SK-N-SH treated with all-trans-retinoic acid at 6 μM for 48 hours (cell line): ENCODE data around the gene OR4C45.

Experiments used
- CSRNP3 ChIP-seq: fragments of 250-450 bp; sonication (Bioruptor Pico); IDR thresholded peaks from 2 replicates; pipeline ENCODE4 v1.5.1; 2021; ENCODE audit warnings: mild to moderate bottlenecking, moderate library complexity
- GLIS3 ChIP-seq: fragments of 250-450 bp; sonication (Bioruptor Pico); IDR thresholded peaks from 2 replicates; pipeline ENCODE4 v1.5.0; 2020; ENCODE audit warnings: mild to moderate bottlenecking, moderate library complexity
- ISL1 ChIP-seq: fragments of 250-450 bp; sonication (Bioruptor Pico); IDR thresholded peaks from 2 replicates; pipeline ENCODE4 v2.1.2; 2022; ENCODE audit warnings: mild to moderate bottlenecking, moderate library complexity
- OSR1 ChIP-seq: fragments of 250-450 bp; sonication (Bioruptor Pico); IDR thresholded peaks from 2 replicates; pipeline ENCODE4 v1.8.0; 2022; ENCODE audit warnings: moderate library complexity, mild to moderate bottlenecking, inconsistent platforms
- PPARA ChIP-seq: fragments of 250-450 bp; sonication (Bioruptor Pico); IDR thresholded peaks from 2 replicates; pipeline ENCODE4 v1.5.0; 2020; ENCODE audit warnings: mild to moderate bottlenecking, borderline replicate concordance
- RARB ChIP-seq: fragments of 250-450 bp; sonication (Bioruptor Pico); IDR thresholded peaks from 2 replicates; pipeline ENCODE4 v1.8.0; 2021; ENCODE audit warnings: mild to moderate bottlenecking, moderate library complexity
- SNAI2 ChIP-seq: fragments of 250-450 bp; sonication (Bioruptor Pico); IDR thresholded peaks from 2 replicates; pipeline ENCODE4 v1.5.0; 2020; ENCODE audit warnings: mild to moderate bottlenecking, moderate library complexity
- TOX ChIP-seq: fragments of 250-450 bp; sonication (Bioruptor Pico); IDR thresholded peaks from 2 replicates; pipeline ENCODE4 v1.8.0; 2021; ENCODE audit warnings: mild to moderate bottlenecking, moderate library complexity, borderline replicate concordance
- ZC3H10 ChIP-seq: fragments of 250-450 bp; sonication (Bioruptor Pico); IDR thresholded peaks from 2 replicates; pipeline ENCODE4 v1.5.1; 2021; ENCODE audit warnings: mild to moderate bottlenecking, moderate library complexity
- ZFP3 ChIP-seq: fragments of 250-450 bp; sonication (Bioruptor Pico); IDR thresholded peaks from 2 replicates; pipeline ENCODE4 v1.5.0; 2020; ENCODE audit warnings: mild to moderate bottlenecking, moderate library complexity
- ZFP30 ChIP-seq: fragments of 450-650 bp; formaldehyde crosslinking; IDR thresholded peaks from 2 replicates; pipeline ENCODE4 v1.5.0; 2022; ENCODE audit warnings: mild to moderate bottlenecking, moderate library complexity
- ZNF70 ChIP-seq: fragments of 450-650 bp; formaldehyde crosslinking; IDR thresholded peaks from 2 replicates; pipeline ENCODE4 v1.5.0; 2020; ENCODE audit warnings: mild to moderate bottlenecking, moderate library complexity
- TF ChIP-seq, protein P1 (sequence below): fragments of 250-450 bp; sonication (Bioruptor Pico); IDR thresholded peaks from 2 replicates; pipeline ENCODE4 v1.8.0; 2020; ENCODE audit warnings: mild to moderate bottlenecking, moderate library complexity, borderline replicate concordance
- TF ChIP-seq, protein P2 (sequence below): fragments of 250-450 bp; sonication (Bioruptor Pico); IDR thresholded peaks from 2 replicates; pipeline ENCODE4 v1.5.1; 2020; ENCODE audit warnings: low read depth, mild to moderate bottlenecking, moderate library complexity

DNA sequence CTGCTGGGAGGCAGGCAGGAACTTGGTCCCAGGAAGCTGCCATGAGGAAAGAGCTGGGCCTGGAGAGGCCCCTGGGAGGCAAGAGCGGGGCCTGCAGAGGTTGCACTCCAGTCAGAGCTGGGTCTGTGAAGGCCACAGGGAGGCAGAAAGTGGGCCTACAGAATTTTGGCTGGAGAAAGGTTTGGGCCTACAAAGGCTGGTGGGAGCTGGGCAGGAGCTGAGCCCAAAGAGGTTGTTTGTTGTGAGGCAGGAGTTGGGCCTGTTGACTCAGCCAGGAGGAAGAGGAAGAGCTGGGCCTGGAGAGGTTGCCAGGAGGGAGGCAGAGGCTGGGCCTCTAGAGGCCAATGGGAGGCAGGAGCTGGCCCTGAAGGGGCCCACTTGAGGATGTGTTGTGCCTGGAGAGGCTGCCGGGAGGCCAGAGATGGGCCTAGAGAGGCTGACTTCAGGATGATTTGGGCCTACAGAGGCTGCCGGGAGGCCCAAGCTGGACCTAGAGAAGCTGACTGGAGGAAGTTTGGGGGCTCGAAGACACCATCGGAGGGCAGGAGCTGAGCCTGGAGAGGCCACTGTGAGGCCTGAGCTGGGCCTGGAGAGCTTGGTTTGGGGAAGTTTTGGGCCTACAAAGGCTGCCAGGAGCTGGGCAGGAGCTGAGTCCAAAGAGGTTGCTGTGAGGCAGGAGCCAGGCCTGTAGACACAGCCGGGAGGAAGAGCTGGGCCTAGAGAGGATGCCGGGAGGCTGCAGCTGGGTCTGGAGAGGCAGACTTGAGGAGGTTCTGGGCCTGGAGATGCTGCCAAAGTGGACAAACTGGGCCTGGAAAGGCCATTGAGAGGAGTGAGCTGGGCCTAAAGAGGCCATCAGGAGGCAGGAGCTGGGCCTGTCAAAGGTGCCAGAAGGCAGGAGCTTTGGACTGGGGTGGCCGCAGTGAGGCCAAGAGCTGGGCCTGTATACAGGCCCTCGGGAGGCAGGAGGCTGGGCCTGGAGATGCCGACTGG, 40.7 kb downstream of the OR4C45 start:
- TF ChIP-seq CSRNP3 (no peak), ISL1 (no peak), ZFP3 (CRISPR knock-in tag) (no peak), ZFP30 (CRISPR knock-in tag) (no peak), PPARA (CRISPR knock-in tag) (no peak), ZC3H10 (no peak), OSR1 (no peak), SNAI2 (no peak), GLIS3 (CRISPR knock-in tag) (no peak), TOX (CRISPR knock-in tag) (no peak), ZNF70 (CRISPR knock-in tag) (no peak), RARB (CRISPR knock-in tag) (no peak)
- TF ChIP-seq, protein P1, sequence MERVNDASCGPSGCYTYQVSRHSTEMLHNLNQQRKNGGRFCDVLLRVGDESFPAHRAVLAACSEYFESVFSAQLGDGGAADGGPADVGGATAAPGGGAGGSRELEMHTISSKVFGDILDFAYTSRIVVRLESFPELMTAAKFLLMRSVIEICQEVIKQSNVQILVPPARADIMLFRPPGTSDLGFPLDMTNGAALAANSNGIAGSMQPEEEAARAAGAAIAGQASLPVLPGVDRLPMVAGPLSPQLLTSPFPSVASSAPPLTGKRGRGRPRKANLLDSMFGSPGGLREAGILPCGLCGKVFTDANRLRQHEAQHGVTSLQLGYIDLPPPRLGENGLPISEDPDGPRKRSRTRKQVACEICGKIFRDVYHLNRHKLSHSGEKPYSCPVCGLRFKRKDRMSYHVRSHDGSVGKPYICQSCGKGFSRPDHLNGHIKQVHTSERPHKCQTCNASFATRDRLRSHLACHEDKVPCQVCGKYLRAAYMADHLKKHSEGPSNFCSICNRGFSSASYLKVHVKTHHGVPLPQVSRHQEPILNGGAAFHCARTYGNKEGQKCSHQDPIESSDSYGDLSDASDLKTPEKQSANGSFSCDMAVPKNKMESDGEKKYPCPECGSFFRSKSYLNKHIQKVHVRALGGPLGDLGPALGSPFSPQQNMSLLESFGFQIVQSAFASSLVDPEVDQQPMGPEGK (CRISPR knock-in tag): no peak
- TF ChIP-seq, protein P2, sequence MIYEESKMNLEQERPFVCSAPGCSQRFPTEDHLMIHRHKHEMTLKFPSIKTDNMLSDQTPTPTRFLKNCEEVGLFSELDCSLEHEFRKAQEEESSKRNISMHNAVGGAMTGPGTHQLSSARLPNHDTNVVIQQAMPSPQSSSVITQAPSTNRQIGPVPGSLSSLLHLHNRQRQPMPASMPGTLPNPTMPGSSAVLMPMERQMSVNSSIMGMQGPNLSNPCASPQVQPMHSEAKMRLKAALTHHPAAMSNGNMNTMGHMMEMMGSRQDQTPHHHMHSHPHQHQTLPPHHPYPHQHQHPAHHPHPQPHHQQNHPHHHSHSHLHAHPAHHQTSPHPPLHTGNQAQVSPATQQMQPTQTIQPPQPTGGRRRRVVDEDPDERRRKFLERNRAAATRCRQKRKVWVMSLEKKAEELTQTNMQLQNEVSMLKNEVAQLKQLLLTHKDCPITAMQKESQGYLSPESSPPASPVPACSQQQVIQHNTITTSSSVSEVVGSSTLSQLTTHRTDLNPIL (CRISPR knock-in tag): no peak
